HL-60/S4 (cell line): ENCODE data around the gene CCDC138.

Experiments
- in situ Hi-C: fragments of 300-500 bp; cut with MboI; formaldehyde crosslinking; loops from 2 replicates; pipeline ENCODE4 v1.14.3; 2022; ENCODE audit warnings: low sequenced_read_pairs

The CCDC138 gene

GRCh38 chr2:108894766-108895165 lies 108.2 kb downstream of the CCDC138 start:
- in situ Hi-C loops, result no loop called here

DNA sequence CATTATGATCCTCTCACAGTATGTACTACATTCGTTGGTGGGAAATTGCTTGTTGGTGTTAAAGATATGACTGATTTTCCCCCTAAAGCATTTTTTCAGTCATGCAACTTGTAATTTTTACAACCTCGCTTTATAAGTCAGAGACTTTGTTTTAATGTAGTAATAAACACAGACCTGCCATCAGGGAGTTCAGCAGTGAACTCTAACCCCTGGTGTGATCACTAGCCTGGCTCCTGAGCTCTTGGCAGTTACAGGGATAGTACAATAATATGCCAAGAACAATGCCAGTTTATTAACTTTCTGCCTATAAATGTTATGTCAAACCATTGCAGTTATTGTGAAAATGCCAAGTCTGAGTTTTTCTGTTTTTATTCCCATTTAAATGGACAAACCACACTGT lies 108.6 kb downstream of the CCDC138 start:
- in situ Hi-C loops, result no loop called here

DNA sequence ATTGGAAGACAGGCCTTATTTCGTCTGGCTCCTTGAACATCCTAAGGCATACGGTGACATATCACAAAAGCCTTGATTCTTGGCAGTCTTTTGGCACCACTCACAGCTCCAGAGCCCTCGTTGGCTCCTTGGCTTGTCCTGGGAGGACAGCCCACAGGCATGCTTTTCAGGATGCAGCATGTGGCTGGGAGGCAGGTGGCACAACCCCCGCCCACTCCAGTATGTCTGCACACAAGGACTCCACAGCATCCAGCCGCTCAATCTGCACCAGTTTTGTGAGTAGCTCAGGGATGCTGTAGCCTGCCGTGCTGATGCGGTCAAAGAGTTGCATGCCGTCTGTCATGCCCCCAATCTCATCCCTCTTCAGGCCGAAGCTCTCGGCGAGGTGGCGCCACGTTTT lies 110.2 kb downstream of the CCDC138 start:
- in situ Hi-C loops, result no loop called here

- in situ Hi-C loops, result no loop called here
These were observed 111.9 kb downstream of the CCDC138 start for GRCh38 chr2:108898315-108899082.

GRCh38 chr2:108904680-108905079 lies 118.1 kb downstream of the CCDC138 start:
- in situ Hi-C loops, result no loop called here

GRCh38 chr2:108905176-108905575 lies 118.6 kb downstream of the CCDC138 start:
- in situ Hi-C loops, result no loop called here

- in situ Hi-C loops, result no loop called here
These were observed 119.3 kb downstream of the CCDC138 start for GRCh38 chr2:108905906-108906305.

GRCh38 chr2:108906403-108907077 lies 120.0 kb downstream of the CCDC138 start:
- in situ Hi-C loops, result no loop called here

GRCh38 chr2:108907822-108908712 lies 121.5 kb downstream of the CCDC138 start:
- in situ Hi-C loops, result no loop called here

GRCh38 chr2:108908713-108909070 lies 122.1 kb downstream of the CCDC138 start:
- in situ Hi-C loops, result no loop called here

GRCh38 chr2:108909275-108909823 lies 122.8 kb downstream of the CCDC138 start:
- in situ Hi-C loops, result no loop called here

GRCh38 chr2:108910011-108910431 lies 123.5 kb downstream of the CCDC138 start:
- in situ Hi-C loops, result no loop called here

DNA sequence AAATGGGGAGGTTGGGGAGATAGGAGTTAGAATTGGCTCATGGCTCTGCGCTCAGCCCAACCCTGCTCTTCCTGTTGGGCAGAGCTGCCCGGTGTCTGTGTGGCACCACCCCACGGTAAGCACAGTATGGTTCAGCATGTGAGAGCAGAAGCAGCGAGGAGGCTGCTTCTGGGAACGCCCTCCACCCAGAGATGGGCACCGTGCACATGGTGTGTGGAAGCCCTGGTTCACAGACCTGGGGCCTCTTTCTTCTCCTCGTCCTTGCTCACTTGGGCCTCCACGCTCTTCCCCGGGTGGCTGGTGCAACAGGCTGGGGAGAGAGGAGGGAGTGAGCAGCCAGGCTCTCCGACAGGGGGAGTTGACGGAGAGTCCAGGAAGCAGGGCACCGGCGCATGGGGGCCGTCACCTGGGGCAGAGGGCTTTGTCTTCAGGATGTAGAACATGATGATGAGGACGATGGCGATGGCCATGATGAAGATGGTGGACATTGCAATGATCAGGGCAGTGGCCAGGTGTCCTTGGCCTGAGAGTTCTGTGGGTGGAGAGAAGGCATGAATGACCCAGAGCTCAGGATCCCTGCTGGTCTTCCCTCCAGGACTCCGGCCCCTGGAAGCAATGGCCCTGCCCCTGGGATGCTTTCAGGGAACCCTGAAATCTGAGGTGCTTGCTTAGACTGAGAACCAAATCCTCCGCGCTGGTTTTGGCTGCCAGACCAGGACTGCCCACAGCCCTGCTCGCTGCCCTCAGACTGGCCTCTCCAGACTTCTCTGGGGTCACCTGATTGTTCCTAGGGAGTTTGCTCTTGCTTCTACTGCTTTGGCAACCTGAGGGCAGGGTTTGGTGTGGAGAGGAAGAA lies 124.2 kb downstream of the CCDC138 start:
- in situ Hi-C loops, result no loop called here

DNA sequence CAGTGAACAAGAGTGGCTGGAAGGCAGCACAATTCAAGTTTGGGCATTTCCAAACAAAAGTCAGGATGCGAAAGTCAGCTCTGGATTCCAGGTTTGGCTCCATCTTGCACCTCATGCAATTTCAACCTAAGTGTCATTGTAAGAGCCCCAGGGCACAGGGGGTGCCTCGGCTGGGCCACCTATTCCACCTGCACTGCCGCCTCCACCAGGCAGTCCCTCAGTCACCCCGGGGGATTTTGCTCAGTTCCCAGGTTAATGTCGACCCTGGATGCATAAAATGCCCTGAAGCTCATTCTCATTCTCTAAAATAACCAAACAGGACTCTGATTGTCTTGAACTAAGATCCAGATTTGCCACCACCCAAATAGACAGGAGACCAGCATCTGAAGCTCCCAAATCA lies 124.8 kb downstream of the CCDC138 start:
- in situ Hi-C loops, result no loop called here

GRCh38 chr2:108911807-108912628 lies 125.4 kb downstream of the CCDC138 start:
- in situ Hi-C loops, result no loop called here

- in situ Hi-C loops, result no loop called here
These were observed 126.0 kb downstream of the CCDC138 start for GRCh38 chr2:108912629-108912902.

GRCh38 chr2:108916122-108916795 lies 129.7 kb downstream of the CCDC138 start:
- in situ Hi-C loops, result no loop called here

GRCh38 chr2:108916796-108917421 lies 130.3 kb downstream of the CCDC138 start:
- in situ Hi-C loops, result no loop called here

DNA sequence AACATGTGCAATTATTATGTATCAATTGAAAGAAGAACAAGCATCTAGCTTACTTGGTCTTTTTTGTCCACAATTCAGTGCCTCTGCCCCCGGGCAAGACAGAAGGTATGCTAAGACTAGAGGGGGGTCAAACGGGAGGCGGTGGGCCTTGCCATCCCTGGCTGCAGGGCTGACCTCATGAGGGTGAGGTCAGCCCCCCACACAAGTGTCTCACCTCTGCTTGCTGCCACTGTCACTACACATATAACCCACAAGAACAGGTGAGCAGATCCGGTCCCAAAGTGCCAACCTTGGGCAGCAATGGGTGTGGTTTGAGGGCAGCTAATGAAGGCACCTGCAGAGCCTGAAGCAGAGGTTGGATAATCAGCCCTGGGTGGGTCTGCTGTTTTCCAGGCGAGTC lies 131.0 kb downstream of the CCDC138 start:
- in situ Hi-C loops, result no loop called here
